ENCODE results near the gene PTPRG.
"Not testable (repeated sequence)": the region's sequence is repeated elsewhere in the genome, so short reads cannot be mapped to it uniquely, and the experiment has no call there.

The PTPRG gene

GRCh38 chr3:61701011-61701410, 139.6 kb downstream of the PTPRG start:
- DNase-seq (ENCODE audit: low read depth): peak; percentile 91
- no peak overlapping the region for H3K4me3 ChIP-seq (ENCODE audit: low read length)
- TF ChIP-seq, protein P1, sequence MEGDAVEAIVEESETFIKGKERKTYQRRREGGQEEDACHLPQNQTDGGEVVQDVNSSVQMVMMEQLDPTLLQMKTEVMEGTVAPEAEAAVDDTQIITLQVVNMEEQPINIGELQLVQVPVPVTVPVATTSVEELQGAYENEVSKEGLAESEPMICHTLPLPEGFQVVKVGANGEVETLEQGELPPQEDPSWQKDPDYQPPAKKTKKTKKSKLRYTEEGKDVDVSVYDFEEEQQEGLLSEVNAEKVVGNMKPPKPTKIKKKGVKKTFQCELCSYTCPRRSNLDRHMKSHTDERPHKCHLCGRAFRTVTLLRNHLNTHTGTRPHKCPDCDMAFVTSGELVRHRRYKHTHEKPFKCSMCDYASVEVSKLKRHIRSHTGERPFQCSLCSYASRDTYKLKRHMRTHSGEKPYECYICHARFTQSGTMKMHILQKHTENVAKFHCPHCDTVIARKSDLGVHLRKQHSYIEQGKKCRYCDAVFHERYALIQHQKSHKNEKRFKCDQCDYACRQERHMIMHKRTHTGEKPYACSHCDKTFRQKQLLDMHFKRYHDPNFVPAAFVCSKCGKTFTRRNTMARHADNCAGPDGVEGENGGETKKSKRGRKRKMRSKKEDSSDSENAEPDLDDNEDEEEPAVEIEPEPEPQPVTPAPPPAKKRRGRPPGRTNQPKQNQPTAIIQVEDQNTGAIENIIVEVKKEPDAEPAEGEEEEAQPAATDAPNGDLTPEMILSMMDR (IDR thresholded peaks at IDR 0.05; ENCODE audit: insufficient read depth, low read depth, low read length, missing control alignments): no peak

DNA sequence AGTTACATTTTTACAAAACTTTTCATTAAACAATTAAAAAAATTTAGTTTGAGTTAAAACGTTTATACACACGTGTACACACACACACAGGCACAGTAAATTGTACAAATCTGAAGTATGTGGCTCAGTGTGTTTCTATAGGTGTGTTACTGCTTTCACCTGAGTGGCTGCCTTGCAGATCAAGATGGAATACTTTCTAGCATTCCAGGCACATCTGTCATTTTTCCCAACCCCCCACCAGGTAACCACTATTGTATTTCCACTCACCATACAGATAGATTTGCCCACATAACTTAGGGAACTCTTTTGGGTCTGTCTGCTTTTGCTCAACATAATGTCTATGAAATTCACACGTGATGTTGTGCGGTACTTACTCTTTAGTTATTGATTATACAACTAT, 141.1 kb downstream of the PTPRG start:
- no peak overlapping the region for H3K4me3 ChIP-seq (ENCODE audit: low read length)
- TF ChIP-seq, protein P1 (IDR thresholded peaks at IDR 0.05; ENCODE audit: insufficient read depth, low read depth, low read length, missing control alignments): no peak
- DNase-seq (ENCODE audit: low read depth): peak; percentile 63

DNA sequence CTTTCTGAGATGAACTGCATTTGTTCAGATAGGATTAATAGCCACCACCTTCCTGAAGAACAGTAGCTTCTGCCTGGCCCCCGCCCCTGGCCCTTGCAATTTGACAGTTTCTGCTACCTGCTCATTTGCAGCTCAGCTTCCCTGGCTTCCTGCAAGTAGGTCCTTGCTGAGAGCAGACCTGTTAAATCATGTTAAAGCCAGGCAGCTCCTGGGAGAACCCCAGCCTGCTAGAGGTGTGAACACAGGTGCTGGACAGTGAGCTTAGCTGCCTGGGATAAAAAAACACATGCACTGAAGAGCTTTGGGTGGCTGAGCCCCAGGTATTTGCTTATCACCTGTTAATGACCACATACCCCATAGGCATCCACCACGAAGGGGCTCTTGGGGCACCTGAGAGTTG, 143.4 kb downstream of the PTPRG start:
- H3K4me3 ChIP-seq (ENCODE audit: low read length): no peak overlapping the region
- DNase-seq (ENCODE audit: low read depth): peak; percentile 42
- TF ChIP-seq, protein P1 (IDR thresholded peaks at IDR 0.05; ENCODE audit: insufficient read depth, low read depth, low read length, missing control alignments): no peak

GRCh38 chr3:61707492-61707891, 146.1 kb downstream of the PTPRG start:
- no peak for DNase-seq (ENCODE audit: low read depth)
- H3K4me3 ChIP-seq (ENCODE audit: low read length): no peak overlapping the region
- TF ChIP-seq, protein P1 (IDR thresholded peaks at IDR 0.05; ENCODE audit: insufficient read depth, low read depth, low read length, missing control alignments): no peak

- not testable (repeated sequence) for DNase-seq (ENCODE audit: low read depth); H3K4me3 ChIP-seq (ENCODE audit: low read length)
Measured at GRCh38 chr3:61710920-61711319, 149.5 kb downstream of the PTPRG start.

DNA sequence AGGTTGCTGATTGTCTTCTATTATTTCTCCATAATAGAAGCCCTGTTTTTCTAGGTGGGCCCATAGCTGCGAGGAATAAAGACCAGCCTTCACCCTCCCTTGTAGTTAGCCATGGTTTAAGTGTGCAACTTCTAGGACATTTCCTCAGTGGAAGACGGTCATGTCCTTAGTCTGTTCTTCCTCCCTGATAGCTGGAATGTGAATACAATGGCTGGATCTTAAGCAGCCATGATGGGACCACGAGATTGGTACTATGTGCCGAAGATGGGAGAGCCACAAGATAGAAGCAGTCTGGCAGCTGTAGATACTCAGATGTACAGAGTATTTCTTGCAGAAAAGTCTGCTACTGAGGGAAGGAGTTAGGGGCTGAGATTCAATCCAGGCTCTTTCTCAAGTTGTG, 152.9 kb downstream of the PTPRG start:
- no peak overlapping the region for H3K4me3 ChIP-seq (ENCODE audit: low read length)
- TF ChIP-seq, protein P1 (IDR thresholded peaks at IDR 0.05; ENCODE audit: insufficient read depth, low read depth, low read length, missing control alignments): no peak
- DNase-seq (ENCODE audit: low read depth): no peak

- no peak overlapping the region for H3K4me3 ChIP-seq (ENCODE audit: low read length)
- no peak for DNase-seq (ENCODE audit: low read depth)
- TF ChIP-seq, protein P1 (IDR thresholded peaks at IDR 0.05; ENCODE audit: insufficient read depth, low read depth, low read length, missing control alignments): no peak
Measured at GRCh38 chr3:61715886-61716527, 154.6 kb downstream of the PTPRG start.

GRCh38 chr3:61716693-61717092, 155.3 kb downstream of the PTPRG start:
- DNase-seq (ENCODE audit: low read depth); H3K4me3 ChIP-seq (ENCODE audit: low read length): not testable (repeated sequence)
